Measurements from ENCODE around the gene SAMD4A.

GRCh38 chr14:54805445-54806322, 238.8 kb downstream of the SAMD4A start:
- TF ChIP-seq CTCF (IDR thresholded peaks at IDR 0.05) (peak; percentile 95), HES2 (IDR thresholded peaks at IDR 0.05) (no peak)

Measured in A549 (cell line).